ENCODE results near the gene BRMS1L. TPM values are rescaled to one million over a fixed set of nuclear protein-coding genes. Genes with fewer than 3 reads are reported as not detected.

Gene BRMS1L
- total RNA-seq, 6 experiments from 2014 or later = 2.3 to 6.2 (median 3.3) TPM

- Histone ChIP-seq H3K9me3 (no peaks in the 10 kb centered on the region), H3K4me1 (no peaks in the 10 kb centered on the region), H3K36me3 (no peaks in the 10 kb centered on the region), H3K27ac (no peak overlapping the region), H3K27me3 (no peaks in the 10 kb centered on the region), H3K4me3 (no peak overlapping the region)
- no peak for DNase-seq
- ATAC-seq = no peak
- intact Hi-C loops (cut with DNase I) = no loop called here
- TF ChIP-seq POLR2A (IDR thresholded peaks at IDR 0.05) (no peak), CTCF (IDR thresholded peaks at IDR 0.05) (no peak)
- WGBS (ENCODE audit: insufficient coverage, low coverage, low lambda C conversion rate, missing lambda C conversion rate) = 63% methylated on average over 1 of the region's 1 CpG
Observed at GRCh38 chr14:35854696-35855270, 28.6 kb downstream of the BRMS1L start.

- TF ChIP-seq POLR2A (IDR thresholded peaks at IDR 0.05) = no peak
- no peak for TF ChIP-seq CTCF (IDR thresholded peaks at IDR 0.05)
- H3K4me1 ChIP-seq = no peaks in the 10 kb centered on the region
- DNase-seq (no peak), ATAC-seq (peak in 1 of 4 donors; percentile 20)
- no peak overlapping the region for H3K4me3 ChIP-seq
- H3K36me3 ChIP-seq = no peaks in the 10 kb centered on the region
- H3K27ac ChIP-seq = no peak overlapping the region
- 62% methylated on average over 6 of the region's 6 CpGs for WGBS (ENCODE audit: insufficient coverage, low coverage, low lambda C conversion rate, missing lambda C conversion rate)
- H3K27me3 ChIP-seq = no peaks in the 10 kb centered on the region
- H3K9me3 ChIP-seq = no peaks in the 10 kb centered on the region
- intact Hi-C loops (cut with DNase I) = no loop called here
Observed at GRCh38 chr14:35855876-35856481, 29.8 kb downstream of the BRMS1L start.

- TF ChIP-seq CTCF (IDR thresholded peaks at IDR 0.05) = no peak
- TF ChIP-seq POLR2A (IDR thresholded peaks at IDR 0.05) = no peak
- Histone ChIP-seq H3K9me3 (no peaks in the 10 kb centered on the region), H3K27ac (no peak overlapping the region), H3K4me3 (no peak overlapping the region), H3K4me1 (no peaks in the 10 kb centered on the region), H3K27me3 (no peaks in the 10 kb centered on the region), H3K36me3 (peaks cover 0 to 5% (median 1%) of the 10 kb centered on the region in 4 donors)
- DNase-seq (no peak), ATAC-seq (no peak)
- intact Hi-C loops (cut with DNase I) = no loop called here
- WGBS (ENCODE audit: insufficient coverage, low coverage, low lambda C conversion rate, missing lambda C conversion rate) = 92% methylated on average over 3 of the region's 7 CpGs
Observed at GRCh38 chr14:35858521-35859209, 32.5 kb downstream of the BRMS1L start.

GRCh38 chr14:35861204-35861868, 35.2 kb downstream of the BRMS1L start:
- H3K4me1 ChIP-seq = no peaks in the 10 kb centered on the region
- intact Hi-C loops (cut with DNase I) = no loop called here
- H3K36me3 ChIP-seq = peaks cover 0 to 7% (median 2%) of the 10 kb centered on the region in 4 donors
- DNase-seq = no peak
- no peak overlapping the region for H3K27ac ChIP-seq
- TF ChIP-seq POLR2A (IDR thresholded peaks at IDR 0.05) (no peak), CTCF (IDR thresholded peaks at IDR 0.05) (no peak)
- WGBS (ENCODE audit: insufficient coverage, low coverage, low lambda C conversion rate, missing lambda C conversion rate) = 52% methylated on average over 3 of the region's 3 CpGs
- H3K9me3 ChIP-seq = no peaks in the 10 kb centered on the region
- no peak overlapping the region for H3K4me3 ChIP-seq
- no peak for ATAC-seq
- H3K27me3 ChIP-seq = no peaks in the 10 kb centered on the region

Data from right lobe of liver (tissue), 6 donors.